GM23248 (cell line): ENCODE measurements around the gene ODC1.

ENCODE experiments used
- EZH2 ChIP-seq: fragments of 200-600 bp; sonication (generic); IDR thresholded peaks from 2 replicates; pipeline ENCODE4 v1.6.1; 2018; ENCODE audit warnings: antibody characterized with exemption, mild to moderate bottlenecking; ENCODE audit not compliant: insufficient read depth, poor library complexity, severe bottlenecking
- EZH2phosphoT487 ChIP-seq: fragments of 200-600 bp; sonication (generic); IDR thresholded peaks from 2 replicates; pipeline ENCODE4 v1.6.1; 2018; ENCODE audit warnings: antibody characterized with exemption, moderate library complexity, mild to moderate bottlenecking, low read depth; ENCODE audit not compliant: insufficient read depth

DNA sequence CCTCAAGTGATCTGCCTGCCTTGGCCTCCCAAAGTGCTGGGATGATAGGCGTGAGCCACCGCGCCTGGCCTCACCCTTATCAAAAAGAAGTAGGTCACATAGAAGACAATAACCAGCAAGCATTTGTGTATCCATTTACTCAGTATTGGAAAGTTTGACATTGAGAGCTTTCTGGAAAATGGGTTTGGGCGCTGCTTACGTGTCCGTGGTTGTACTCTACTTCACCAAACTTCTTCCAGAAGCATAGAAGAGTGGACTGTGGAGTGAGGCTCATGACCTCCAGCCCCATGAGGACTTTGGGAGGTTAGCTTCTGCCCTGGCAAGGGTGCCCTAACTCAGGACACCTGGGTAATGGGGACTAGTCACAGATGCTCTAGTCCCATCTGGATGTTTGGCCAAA is 3.7 kb upstream of the ODC1 start:
- TF ChIP-seq EZH2 (no peak), EZH2phosphoT487 (no peak)
